ENCODE measurements around the gene KIAA1217.

KIAA1217 gene

DNA sequence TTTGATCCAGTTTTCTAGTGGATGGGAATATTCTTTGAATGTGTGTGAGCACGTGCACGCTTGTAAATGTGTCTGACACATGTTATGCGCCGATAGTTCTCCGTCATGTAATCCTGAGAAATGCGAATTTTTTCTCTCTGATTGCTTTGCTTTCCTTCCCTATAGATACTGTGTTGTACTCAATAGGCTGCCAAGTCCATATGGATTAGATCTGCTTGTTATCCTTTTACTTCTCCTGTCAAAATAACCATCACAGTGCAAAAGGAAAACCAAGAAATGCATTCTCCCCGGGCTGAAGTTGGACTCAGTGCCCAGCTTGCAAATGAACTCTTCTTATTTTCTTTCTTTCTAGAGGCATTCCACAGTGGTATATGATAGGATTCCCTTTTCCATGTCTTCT, 131.9 kb downstream of the KIAA1217 start:
- Histone ChIP-seq H3K4me1 (ENCODE audit: control insufficient read depth in 1 of 2, insufficient read depth in 1 of 2, low read depth in 1 of 2, low read length in 1 of 2) (no peaks in the 10 kb centered on the region), H3K36me3 (no peaks in the 10 kb centered on the region), H3K9me3 (no peaks in the 10 kb centered on the region), H3K27ac (no peak overlapping the region), H3K4me3 (ENCODE audit: low read depth in 1 of 2, low read length in 1 of 2) (no peak overlapping the region), H3K27me3 (no peaks in the 10 kb centered on the region)
- TF ChIP-seq CTCF (IDR thresholded peaks at IDR 0.05), result no peak

GRCh38 chr10:24341371-24341770, 132.4 kb downstream of the KIAA1217 start:
- H3K4me3 ChIP-seq (ENCODE audit: low read depth in 1 of 2, low read length in 1 of 2), result no peak overlapping the region
- no peak overlapping the region for H3K27ac ChIP-seq
- H3K27me3 ChIP-seq, result no peaks in the 10 kb centered on the region
- H3K4me1 ChIP-seq (ENCODE audit: control insufficient read depth in 1 of 2, insufficient read depth in 1 of 2, low read depth in 1 of 2, low read length in 1 of 2), result no peaks in the 10 kb centered on the region
- TF ChIP-seq CTCF (IDR thresholded peaks at IDR 0.05), result no peak
- H3K36me3 ChIP-seq, result no peaks in the 10 kb centered on the region
- H3K9me3 ChIP-seq, result no peaks in the 10 kb centered on the region

DNA sequence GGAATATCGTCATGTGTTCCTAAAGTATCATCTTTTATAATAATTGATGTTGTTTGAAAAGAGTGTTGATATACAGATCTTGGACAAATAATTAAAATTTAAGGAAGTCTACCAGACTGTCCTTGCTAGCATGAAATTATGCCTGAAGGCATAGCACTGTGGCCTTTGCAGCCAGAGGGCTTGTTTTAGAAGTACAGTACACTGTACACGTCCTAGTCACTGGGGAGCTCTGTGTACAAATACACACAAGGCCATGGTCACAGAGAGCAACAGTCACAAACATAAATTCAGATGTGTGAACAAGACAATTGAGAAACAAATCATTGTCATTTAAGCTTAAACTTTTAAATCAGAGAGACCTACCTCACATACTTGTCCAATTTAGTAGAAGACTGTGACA, 133.0 kb downstream of the KIAA1217 start:
- no peaks in the 10 kb centered on the region for H3K9me3 ChIP-seq
- H3K27ac ChIP-seq, result no peak overlapping the region
- H3K4me3 ChIP-seq (ENCODE audit: low read depth in 1 of 2, low read length in 1 of 2), result no peak overlapping the region
- H3K36me3 ChIP-seq, result no peaks in the 10 kb centered on the region
- no peaks in the 10 kb centered on the region for H3K4me1 ChIP-seq (ENCODE audit: control insufficient read depth in 1 of 2, insufficient read depth in 1 of 2, low read depth in 1 of 2, low read length in 1 of 2)
- TF ChIP-seq CTCF (IDR thresholded peaks at IDR 0.05), result no peak
- no peaks in the 10 kb centered on the region for H3K27me3 ChIP-seq

GRCh38 chr10:24343686-24344085, 134.7 kb downstream of the KIAA1217 start:
- no peaks in the 10 kb centered on the region for H3K9me3 ChIP-seq
- H3K27ac ChIP-seq, result no peak overlapping the region
- no peaks in the 10 kb centered on the region for H3K36me3 ChIP-seq
- H3K4me1 ChIP-seq (ENCODE audit: control insufficient read depth in 1 of 2, insufficient read depth in 1 of 2, low read depth in 1 of 2, low read length in 1 of 2), result no peaks in the 10 kb centered on the region
- no peak for TF ChIP-seq CTCF (IDR thresholded peaks at IDR 0.05)
- no peaks in the 10 kb centered on the region for H3K27me3 ChIP-seq
- no peak overlapping the region for H3K4me3 ChIP-seq (ENCODE audit: low read depth in 1 of 2, low read length in 1 of 2)

GRCh38 chr10:24344279-24344678, 135.3 kb downstream of the KIAA1217 start:
- Histone ChIP-seq H3K36me3 (no peaks in the 10 kb centered on the region), H3K9me3 (no peaks in the 10 kb centered on the region)

More at GRCh38 chr10:24344279-24344678, 135.3 kb downstream of the KIAA1217 start:
- H3K4me1 ChIP-seq (ENCODE audit: control insufficient read depth in 1 of 2, insufficient read depth in 1 of 2, low read depth in 1 of 2, low read length in 1 of 2), result no peaks in the 10 kb centered on the region
- no peak overlapping the region for H3K4me3 ChIP-seq (ENCODE audit: low read depth in 1 of 2, low read length in 1 of 2)
- no peak overlapping the region for H3K27ac ChIP-seq
- H3K27me3 ChIP-seq, result no peaks in the 10 kb centered on the region
- no peak for TF ChIP-seq CTCF (IDR thresholded peaks at IDR 0.05)
